VCaP (cell line): Measurements from ENCODE around the gene ABCA2.

Experiments used
- H3K27ac ChIP-seq: fragments of 450-650 bp; 2 replicates; pipeline ENCODE4 v1.5.1; 2017
- CTCF ChIP-seq: fragments of 450-650 bp; conservative IDR thresholded peaks from 2 replicates; pipeline ENCODE4 v1.5.1; 2017; ENCODE audit warnings: mild to moderate bottlenecking, moderate library complexity

Gene ABCA2

GRCh38 chr9:136973618-136974617, 54.1 kb downstream of the ABCA2 start:
- no peak overlapping the region for H3K27ac ChIP-seq
- TF ChIP-seq CTCF, result no peak

- no peak for TF ChIP-seq CTCF
- H3K27ac ChIP-seq, result no peak overlapping the region
Observed at GRCh38 chr9:136972743-136973142, 55.3 kb downstream of the ABCA2 start.

GRCh38 chr9:136972335-136972734, 55.7 kb downstream of the ABCA2 start:
- no peak for TF ChIP-seq CTCF
- H3K27ac ChIP-seq, result no peak overlapping the region

GRCh38 chr9:136971746-136972145, 56.3 kb downstream of the ABCA2 start:
- TF ChIP-seq CTCF, result no peak
- H3K27ac ChIP-seq, result no peak overlapping the region

- no peak overlapping the region for H3K27ac ChIP-seq
Observed at GRCh38 chr9:136970361-136970760, 57.7 kb downstream of the ABCA2 start.

GRCh38 chr9:136969774-136970173, 58.3 kb downstream of the ABCA2 start:
- no peak overlapping the region for H3K27ac ChIP-seq

More at GRCh38 chr9:136970361-136970760, 57.7 kb downstream of the ABCA2 start:
- no peak for TF ChIP-seq CTCF

More at GRCh38 chr9:136969774-136970173, 58.3 kb downstream of the ABCA2 start:
- no peak for TF ChIP-seq CTCF
